Lung (tissue), 12 donors: ENCODE measurements around the gene ERVW-1. TPM values are rescaled to one million over a fixed set of nuclear protein-coding genes. Genes with fewer than 3 reads are reported as not detected.

Source experiments
- ATAC-seq: fragments of 200-7000 bp; cut with Tn5 transposase; one replicate; pipeline ENCODE4 v1.9.1; 2020; ENCODE audit warnings: moderate number of reproducible peaks; ENCODE audit not compliant: insufficient read depth, low FRiP score
- DNase-seq, 3 donors: peaks; one replicate each; pipeline ENCODE4 v3.0.0-alpha.2; 2013 to 2017
- H3K27ac ChIP-seq, 2 donors: one replicate each; pipeline ENCODE4 v1.5.1; 2013; ENCODE audit warnings: mild to moderate bottlenecking in 2 of 2, moderate library complexity in 2 of 2, control low read depth in 1 of 2, inconsistent platforms in 1 of 2, low read depth in 1 of 2, low read length in 1 of 2
- H3K27me3 ChIP-seq, 3 donors: one replicate each; pipeline ENCODE4 v1.5.1; 2013; ENCODE audit warnings: low read length in 2 of 3; ENCODE audit not compliant: control insufficient read depth in 3 of 3, insufficient read depth in 3 of 3
- H3K36me3 ChIP-seq, 4 donors: one replicate each; pipeline ENCODE4 v1.5.1; 2013; ENCODE audit warnings: low read length in 4 of 4, mild to moderate bottlenecking in 1 of 4, moderate library complexity in 1 of 4; ENCODE audit not compliant: control insufficient read depth in 4 of 4, insufficient read depth in 4 of 4
- H3K4me1 ChIP-seq, 5 donors: one replicate each; pipeline ENCODE4 v1.5.1; 2013; ENCODE audit warnings: low read length in 5 of 5, mild to moderate bottlenecking in 2 of 5, moderate library complexity in 1 of 5; ENCODE audit not compliant: control insufficient read depth in 5 of 5, insufficient read depth in 5 of 5
- H3K4me3 ChIP-seq: one replicate; pipeline ENCODE4 v1.5.1; 2013; ENCODE audit warnings: mild to moderate bottlenecking, control low read depth, moderate library complexity
- H3K9ac ChIP-seq, 2 donors: one replicate each; pipeline ENCODE4 v1.5.1; 2013; ENCODE audit warnings: low read length in 2 of 2, control low read depth in 1 of 2; ENCODE audit not compliant: insufficient read depth in 1 of 2
- H3K9me3 ChIP-seq, 4 donors: one replicate each; pipeline ENCODE4 v1.5.1; 2013; ENCODE audit warnings: low read length in 3 of 4, mild to moderate bottlenecking in 1 of 4, moderate library complexity in 1 of 4; ENCODE audit not compliant: control insufficient read depth in 4 of 4, insufficient read depth in 3 of 4
- CTCF ChIP-seq: IDR thresholded peaks from 2 replicates; pipeline ENCODE4 v1.5.1; 2012; ENCODE audit warnings: mild to moderate bottlenecking; ENCODE audit errors: control extremely low read depth, extremely low read depth
- WGBS, 2 donors: extraction: QIAGEN DNeasy Blood & Tissue Kit; methylation state at CpG; one replicate each; pipeline ENCODE4 v1.1.7; 2013; 5-methylcytosine and 5-hydroxymethylcytosine counted together
- polyA plus RNA-seq, 2 donors: library from polyadenylated mRNA; stranded (reverse); fragments of 200-250 nt; gene quantifications; one replicate each; pipeline ENCODE4 v1.2.1, GENCODE V29; 2013
- total RNA-seq, 2 donors: library from RNA; depleted of rRNA in 1 of 2; stranded (reverse); fragments of >200 nt in 1 of 2; gene quantifications; one replicate each; pipeline ENCODE4 v1.2.1, GENCODE V29; 2014 to 2021
- donor health status: control.
- donor health status: control.
- donor health status: Bipolar disorder and iron deficiency.
- donor health status: healthy.
- donor health status: DM: yes; HTN: yes; CAD: no.

ERVW-1 gene
- total and polyA plus RNA-seq, 4 donors: 0.04 to 0.25 TPM; not detected in 2

DNA sequence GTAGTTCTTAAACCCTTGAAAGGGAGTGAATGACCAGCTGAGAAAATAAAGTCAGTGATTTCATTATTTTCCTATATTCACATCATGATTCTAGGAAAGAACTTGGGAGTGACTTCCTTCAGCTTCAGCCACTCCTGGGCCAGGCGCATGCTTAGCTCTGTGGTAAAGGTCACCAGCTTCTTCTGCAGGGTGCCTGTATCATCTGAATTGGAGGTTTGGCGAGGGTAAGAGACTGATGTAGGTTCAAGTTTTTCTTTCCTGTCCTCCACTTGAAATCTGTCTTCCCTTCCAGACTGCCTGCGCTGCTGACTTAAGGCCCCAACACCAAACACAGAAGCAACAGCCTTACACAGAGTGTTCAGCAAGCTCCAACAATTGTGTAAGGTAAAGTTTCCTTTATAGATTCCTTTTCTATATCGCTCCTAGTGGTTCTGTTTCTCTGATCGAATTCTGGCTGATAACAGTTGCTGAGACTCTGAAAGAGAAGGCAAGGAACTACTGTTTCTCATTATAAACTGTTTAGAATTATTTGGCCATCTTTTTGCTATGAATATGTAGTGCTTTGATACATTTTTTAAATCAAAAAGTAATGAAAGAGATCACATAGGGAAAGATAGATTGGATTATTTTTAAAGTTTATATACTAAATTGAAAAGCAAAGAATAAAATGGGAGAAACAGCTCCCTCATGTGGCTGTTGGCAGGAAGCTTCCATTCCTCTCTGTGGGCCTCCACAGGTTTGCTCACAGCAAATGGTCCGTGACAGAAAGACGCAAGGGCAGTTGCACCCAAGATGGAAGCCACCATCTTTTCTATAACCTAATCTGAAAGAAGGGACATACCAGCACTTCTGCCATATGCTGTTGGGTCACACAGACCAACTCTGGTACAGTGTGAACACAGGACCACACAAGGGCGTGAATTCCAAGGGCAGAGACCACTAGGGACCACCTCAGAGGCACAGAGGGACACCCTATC is 16.4 kb downstream of the ERVW-1 start:
- H3K27ac ChIP-seq: no peak overlapping the region
- peaks cover 3 to 15% (median 7%) of the 10 kb centered on the region in 4 donors for H3K36me3 ChIP-seq
- H3K9me3 ChIP-seq: no peaks in the 10 kb centered on the region
- 73 to 75% methylated on average over 8 of the region's 8 CpGs for WGBS, 2 donors
- ATAC-seq (no peak), DNase-seq (peak in 2 of 3 donors; percentile 48 to 50)
- H3K27me3 ChIP-seq: no peaks in the 10 kb centered on the region
- no peaks in the 10 kb centered on the region for H3K4me1 ChIP-seq
- H3K9ac ChIP-seq: no peak overlapping the region
- no peak overlapping the region for H3K4me3 ChIP-seq
- peak; percentile 15 for TF ChIP-seq CTCF

- TF ChIP-seq CTCF: no peak
- Histone ChIP-seq H3K9me3 (no peaks in the 10 kb centered on the region), H3K27me3 (no peaks in the 10 kb centered on the region), H3K9ac (no peak overlapping the region), H3K36me3 (peaks cover 10 to 20% (median 13%) of the 10 kb centered on the region in 4 donors), H3K4me3 (no peak overlapping the region), H3K4me1 (peaks cover 0 to 2% (median 0%) of the 10 kb centered on the region in 5 donors), H3K27ac (no peak overlapping the region)
- ATAC-seq (no peak), DNase-seq (peak in 1 of 3 donors; percentile 8)
- 80 to 96% methylated on average over 4 of the region's 4 CpGs for WGBS, 2 donors
Observed at GRCh38 chr7:92460510-92460909, 17.2 kb downstream of the ERVW-1 start.

DNA sequence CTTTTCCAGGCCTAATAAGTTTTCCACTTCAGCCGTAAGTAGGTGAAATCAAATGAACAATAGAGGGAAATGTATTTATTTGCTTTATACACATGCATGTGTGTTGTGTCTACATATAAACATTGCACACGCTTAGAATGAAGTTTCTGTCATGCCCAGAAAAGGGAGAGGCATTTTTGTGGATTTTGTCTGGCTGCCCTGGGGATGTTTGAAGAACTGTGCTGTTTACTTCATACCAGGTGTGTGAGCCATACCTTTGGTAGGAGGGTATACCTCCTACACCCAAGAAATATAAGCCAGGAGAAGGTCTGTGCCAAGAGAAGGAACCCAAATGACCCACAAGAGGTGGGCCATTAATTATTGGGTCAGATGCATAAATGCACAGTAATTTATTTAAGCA is 17.6 kb downstream of the ERVW-1 start:
- no peaks in the 10 kb centered on the region for H3K9me3 ChIP-seq
- TF ChIP-seq CTCF: no peak
- H3K4me3 ChIP-seq: no peak overlapping the region
- no peak for ATAC-seq
- DNase-seq: peak in 1 of 3 donors; percentile 3
- H3K27ac ChIP-seq: no peak overlapping the region
- peaks cover 0 to 2% (median 0%) of the 10 kb centered on the region in 5 donors for H3K4me1 ChIP-seq
- H3K9ac ChIP-seq: no peak overlapping the region
- H3K36me3 ChIP-seq: peaks cover 11 to 24% (median 13%) of the 10 kb centered on the region in 4 donors
- WGBS, 2 donors: 62 to 70% methylated on average over 2 of the region's 2 CpGs
- no peaks in the 10 kb centered on the region for H3K27me3 ChIP-seq
